HCT116 (cell line): ENCODE data around the gene PON1. TPM values are rescaled to one million over a fixed set of nuclear protein-coding genes. Genes with fewer than 3 reads are reported as not detected.

ENCODE experiments used
- ATAC-seq: fragments of 200-7000 bp; cut with Tn5 transposase; 2 replicates; pipeline ENCODE4 v1.9.1; 2020; ENCODE audit warnings: mild to moderate bottlenecking, moderate library complexity
- BruUV-seq: library from RNA; stranded (reverse); fragments of 400-500 nt; replicated peaks from 2 replicates; lab custom pipeline; 2021; lab: Mats Ljungman, UMichigan
- CTCF ChIA-PET: fragments of 300-600 bp; sonication (Branson Sonifier 250); formaldehyde crosslinking; loops from one replicate; lab custom pipeline; 2021; ENCODE audit warnings: antibody characterized with exemption; lab: Charles Lee
- POLR2A ChIA-PET: fragments of 300-600, 350-600 bp; sonication (Branson Sonifier 250); formaldehyde crosslinking; loops from one replicate; lab custom pipeline; 2021; ENCODE audit warnings: antibody characterized with exemption; lab: Charles Lee
- RAD21 ChIA-PET, 2 experiments: fragments of 300-600 bp; sonication (Branson Sonifier 250); formaldehyde crosslinking; loops; one replicate each; lab custom pipeline; 2023; ENCODE audit warnings: low total read pairs in 2 of 2; ENCODE audit not compliant: uncharacterized antibody in 2 of 2, unreplicated experiment in 2 of 2, low non-redundant PET in 1 of 2; lab: Charles Lee
- DNase-seq: peaks from one replicate; pipeline ENCODE4 v3.0.0-alpha.2; 2010; ENCODE audit warnings: low read depth, low spot score
- H2AFZ ChIP-seq: fragments of 200-600 bp; shearing (Covaris generic), sonication (generic); 2 replicates; pipeline ENCODE4 v1.6.1; 2017; ENCODE audit warnings: low read depth, mixed run types, mixed read lengths, antibody characterized with exemption, low read length; ENCODE audit not compliant: poor library complexity, severe bottlenecking
- H3K27ac ChIP-seq: 2 replicates; pipeline ENCODE4 v1.5.1; 2012; ENCODE audit warnings: low read depth, low read length
- H3K27me3 ChIP-seq: fragments of 200-600 bp; sonication (generic); 2 replicates; pipeline ENCODE4 v1.6.1; 2016; ENCODE audit warnings: mixed run types, low read length, mixed read lengths; ENCODE audit not compliant: insufficient read depth
- H3K36me3 ChIP-seq, 2 experiments: fragments of 200-500 bp in 1 of 2; fragments of 200-600 bp in 1 of 2; sonication (Bioruptor generic) in 1 of 2; sonication (generic) in 1 of 2; 2 replicates each; pipeline versions ENCODE4 v1.5.1 to v1.6.1; 2014 to 2016; ENCODE audit warnings: low read length in 2 of 2, inconsistent platforms in 1 of 2, mixed read lengths in 1 of 2, mixed run types in 1 of 2; ENCODE audit not compliant: insufficient read depth in 2 of 2, control insufficient read depth in 1 of 2
- H3K4me1 ChIP-seq, 2 experiments: fragments of 200-600 bp in 1 of 2; sonication (generic) in 1 of 2; 2 replicates each; pipeline versions ENCODE4 v1.5.1 to v1.6.1; 2012 to 2017; ENCODE audit warnings: low read length in 2 of 2, inconsistent platforms in 1 of 2, mild to moderate bottlenecking in 1 of 2, mixed read lengths in 1 of 2, mixed run types in 1 of 2, moderate library complexity in 1 of 2; ENCODE audit not compliant: insufficient read depth in 2 of 2, control insufficient read depth in 1 of 2
- H3K4me2 ChIP-seq: fragments of 200-600 bp; sonication (generic); 2 replicates; pipeline ENCODE4 v1.6.1; 2017; ENCODE audit warnings: mixed run types, low read length, mixed read lengths
- H3K4me3 ChIP-seq, 2 experiments: fragments of 200-600 bp in 1 of 2; sonication (generic) in 1 of 2; replicated peaks in 1 of 2; 2 replicates each; pipeline ENCODE4 v1.5.1; 2011 to 2016; ENCODE audit warnings: low read length in 2 of 2, control low read depth in 1 of 2, low read depth in 1 of 2, mild to moderate bottlenecking in 1 of 2, mixed read lengths in 1 of 2, mixed run types in 1 of 2
- H3K79me2 ChIP-seq: fragments of 200-600 bp; sonication (generic); 2 replicates; pipeline ENCODE4 v1.6.1; 2017; ENCODE audit warnings: mild to moderate bottlenecking, mixed run types, low read length, moderate library complexity, mixed read lengths; ENCODE audit not compliant: insufficient read depth
- H3K9ac ChIP-seq: fragments of 200-600 bp; sonication (generic); 2 replicates; pipeline ENCODE4 v1.6.1; 2016; ENCODE audit warnings: low read length, mixed read lengths
- H3K9me2 ChIP-seq: fragments of 200-600 bp; sonication (generic), shearing (Covaris generic); 2 replicates; pipeline ENCODE4 v1.6.1; 2017; ENCODE audit warnings: mixed run types, mild to moderate bottlenecking, moderate library complexity; ENCODE audit not compliant: insufficient read depth
- H3K9me3 ChIP-seq, 2 experiments: fragments of 200-500 bp in 1 of 2; fragments of 200-600 bp in 1 of 2; sonication (Bioruptor generic) in 1 of 2; sonication (generic) in 1 of 2; 2 replicates each; pipeline ENCODE4 v1.6.1; 2014 to 2017; ENCODE audit warnings: low read length in 2 of 2, mixed read lengths in 2 of 2, inconsistent platforms in 1 of 2, low read depth in 1 of 2, mild to moderate bottlenecking in 1 of 2, mixed run types in 1 of 2, moderate library complexity in 1 of 2; ENCODE audit not compliant: control insufficient read depth in 1 of 2, insufficient read depth in 1 of 2
- H4K20me1 ChIP-seq: fragments of 200-600 bp; sonication (generic), shearing (Covaris generic); 2 replicates; pipeline ENCODE4 v1.6.1; 2017; ENCODE audit warnings: mixed run types, mild to moderate bottlenecking, moderate library complexity; ENCODE audit not compliant: insufficient read depth
- CBX3 ChIP-seq: IDR thresholded peaks from 2 replicates; pipeline ENCODE4 v1.6.1; 2012; ENCODE audit warnings: low read depth
- CEBPB ChIP-seq: IDR thresholded peaks from 2 replicates; pipeline ENCODE4 v1.6.1; 2012; ENCODE audit warnings: low read depth
- EGR1 ChIP-seq: IDR thresholded peaks from 2 replicates; pipeline ENCODE4 v1.6.1; 2012; ENCODE audit warnings: low read depth
- ELF1 ChIP-seq: IDR thresholded peaks from 2 replicates; pipeline ENCODE4 v1.6.1; 2012; ENCODE audit warnings: low read depth, borderline replicate concordance
- EZH2phosphoT487 ChIP-seq: fragments of 200-600 bp; IDR thresholded peaks from 2 replicates; pipeline ENCODE4 v1.6.1; 2018; ENCODE audit warnings: antibody characterized with exemption, borderline replicate concordance
- FOSL1 ChIP-seq: IDR thresholded peaks from 2 replicates; pipeline ENCODE4 v1.6.1; 2012; ENCODE audit warnings: low read depth
- JUND ChIP-seq: IDR thresholded peaks from 2 replicates; pipeline ENCODE4 v1.6.1; 2012
- POLR2A ChIP-seq: IDR thresholded peaks from 2 replicates; pipeline ENCODE4 v1.7.0; 2011; ENCODE audit warnings: borderline replicate concordance; ENCODE audit not compliant: insufficient read depth, insufficient read length; ENCODE audit errors: extremely low read depth
- POLR2AphosphoS5 ChIP-seq: IDR thresholded peaks from 2 replicates; pipeline ENCODE4 v1.6.1; 2011; ENCODE audit warnings: mild to moderate bottlenecking, low read depth, low read length, moderate library complexity
- SIN3A ChIP-seq: IDR thresholded peaks from 2 replicates; pipeline ENCODE4 v1.6.1; 2012; ENCODE audit warnings: low read depth
- SRF ChIP-seq: IDR thresholded peaks from 2 replicates; pipeline ENCODE4 v1.6.1; 2012; ENCODE audit warnings: low read depth
- TCF7L2 ChIP-seq: IDR thresholded peaks from 2 replicates; pipeline ENCODE4 v1.7.0; 2011; ENCODE audit warnings: borderline replicate concordance, inconsistent platforms; ENCODE audit not compliant: insufficient read depth, insufficient read length; ENCODE audit errors: extremely low read depth
- YY1 ChIP-seq: IDR thresholded peaks from 2 replicates; pipeline ENCODE4 v1.6.1; 2011; ENCODE audit warnings: low read length, low read depth, moderate library complexity, mild to moderate bottlenecking; ENCODE audit not compliant: insufficient replicate concordance; ENCODE audit errors: extremely low read depth
- ZNF274 ChIP-seq: fragments of 200-500 bp; sonication (Bioruptor generic); IDR thresholded peaks from 2 replicates; pipeline ENCODE4 v1.6.1; 2014; ENCODE audit warnings: mild to moderate bottlenecking, low read depth, low read length, inconsistent platforms
- intact Hi-C: fragments of 100-400 bp; cut with micrococcal nuclease; formaldehyde crosslinking; loops from 2 replicates; pipeline ENCODE4 v1.10.0; 2022
- total RNA-seq: library from RNA; stranded (reverse); gene quantifications from one replicate; pipeline ENCODE4 v1.2.1, GENCODE V29; 2021; ENCODE audit not compliant: unreplicated experiment
- TF ChIP-seq, protein P1 (sequence below), 3 experiments: fragments of 200-600 bp in 1 of 3; sonication (generic) in 1 of 3; IDR thresholded peaks in 2 of 3; conservative IDR thresholded peaks in 1 of 3; 2 replicates each; pipeline ENCODE4 v1.5.1; 2012 to 2017; ENCODE audit warnings: low read depth in 2 of 3, low read length in 2 of 3, antibody characterized with exemption in 1 of 3, borderline replicate concordance in 1 of 3, control low read depth in 1 of 3, mild to moderate bottlenecking in 1 of 3, mixed read lengths in 1 of 3, mixed run types in 1 of 3, moderate library complexity in 1 of 3; ENCODE audit not compliant: insufficient read depth in 1 of 3
- TF ChIP-seq, protein P2 (sequence below): IDR thresholded peaks from 2 replicates; pipeline ENCODE4 v1.6.1; 2012
- TF ChIP-seq, protein P3 (sequence below): IDR thresholded peaks from 2 replicates; pipeline ENCODE4 v1.6.1; 2012; ENCODE audit warnings: low read depth
- TF ChIP-seq, protein P4 (sequence below): IDR thresholded peaks from 2 replicates; pipeline ENCODE4 v1.6.1; 2012
- TF ChIP-seq, protein P5 (sequence below): IDR thresholded peaks from 2 replicates; pipeline ENCODE4 v1.6.1; 2011; ENCODE audit warnings: mild to moderate bottlenecking, low read length, moderate library complexity; ENCODE audit not compliant: insufficient replicate concordance; ENCODE audit errors: extremely low read depth

The PON1 gene
- total RNA-seq, 1 experiment from 2014 or later = 0.20 TPM

DNA sequence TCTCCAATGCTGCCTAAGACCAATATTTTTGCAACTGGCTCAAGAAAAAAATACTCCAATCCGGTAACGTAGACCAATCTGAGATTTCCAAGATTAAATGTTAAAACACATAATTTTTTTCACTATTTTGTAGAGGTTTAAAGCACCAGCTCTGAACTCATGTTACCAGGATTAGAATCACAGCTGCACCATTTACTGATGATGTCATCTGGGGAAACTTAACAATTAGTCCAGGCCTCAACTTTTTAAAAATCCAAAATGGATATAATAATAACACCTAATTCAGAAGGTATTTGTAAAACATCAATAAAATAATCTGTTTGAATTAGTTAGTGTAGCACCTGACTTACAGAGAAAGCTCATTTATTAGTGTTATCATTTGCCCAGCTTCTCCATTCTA is 14.4 kb downstream of the PON1 start:
- DNase-seq = no peak
- ChIA-PET POLR2A (no interaction called here), CTCF (no interaction called here), RAD21 (no interaction called here)
- H2AFZ ChIP-seq = no peak overlapping the region
- no peaks in the 10 kb centered on the region for H3K9me2 ChIP-seq
- no TSS peak for BruUV-seq
- H3K4me1 ChIP-seq = no peaks in the 10 kb centered on the region
- no peak overlapping the region for H3K4me2 ChIP-seq
- H3K27me3 ChIP-seq = no peaks in the 10 kb centered on the region
- no peak overlapping the region for H3K27ac ChIP-seq
- no peak for ATAC-seq
- TF ChIP-seq, protein P1, sequence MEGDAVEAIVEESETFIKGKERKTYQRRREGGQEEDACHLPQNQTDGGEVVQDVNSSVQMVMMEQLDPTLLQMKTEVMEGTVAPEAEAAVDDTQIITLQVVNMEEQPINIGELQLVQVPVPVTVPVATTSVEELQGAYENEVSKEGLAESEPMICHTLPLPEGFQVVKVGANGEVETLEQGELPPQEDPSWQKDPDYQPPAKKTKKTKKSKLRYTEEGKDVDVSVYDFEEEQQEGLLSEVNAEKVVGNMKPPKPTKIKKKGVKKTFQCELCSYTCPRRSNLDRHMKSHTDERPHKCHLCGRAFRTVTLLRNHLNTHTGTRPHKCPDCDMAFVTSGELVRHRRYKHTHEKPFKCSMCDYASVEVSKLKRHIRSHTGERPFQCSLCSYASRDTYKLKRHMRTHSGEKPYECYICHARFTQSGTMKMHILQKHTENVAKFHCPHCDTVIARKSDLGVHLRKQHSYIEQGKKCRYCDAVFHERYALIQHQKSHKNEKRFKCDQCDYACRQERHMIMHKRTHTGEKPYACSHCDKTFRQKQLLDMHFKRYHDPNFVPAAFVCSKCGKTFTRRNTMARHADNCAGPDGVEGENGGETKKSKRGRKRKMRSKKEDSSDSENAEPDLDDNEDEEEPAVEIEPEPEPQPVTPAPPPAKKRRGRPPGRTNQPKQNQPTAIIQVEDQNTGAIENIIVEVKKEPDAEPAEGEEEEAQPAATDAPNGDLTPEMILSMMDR (IDR thresholded peaks at IDR 0.05 in 2 of 3, conservative IDR thresholded peaks at IDR 0.05 in 1 of 3; ENCODE audit: borderline replicate concordance in 1 of 3, insufficient read depth in 1 of 3, low read depth in 2 of 3, low read length in 2 of 3) = no peak
- TF ChIP-seq JUND (no peak), POLR2A (no peak), EGR1 (no peak), ZNF274 (no peak), CEBPB (no peak), YY1 (no peak), SRF (no peak), ELF1 (no peak), SIN3A (no peak), CBX3 (no peak), FOSL1 (no peak), EZH2phosphoT487 (no peak), TCF7L2 (no peak), POLR2AphosphoS5 (no peak)
- TF ChIP-seq, protein P2, sequence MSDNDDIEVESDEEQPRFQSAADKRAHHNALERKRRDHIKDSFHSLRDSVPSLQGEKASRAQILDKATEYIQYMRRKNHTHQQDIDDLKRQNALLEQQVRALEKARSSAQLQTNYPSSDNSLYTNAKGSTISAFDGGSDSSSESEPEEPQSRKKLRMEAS = no peak
- TF ChIP-seq, protein P3, sequence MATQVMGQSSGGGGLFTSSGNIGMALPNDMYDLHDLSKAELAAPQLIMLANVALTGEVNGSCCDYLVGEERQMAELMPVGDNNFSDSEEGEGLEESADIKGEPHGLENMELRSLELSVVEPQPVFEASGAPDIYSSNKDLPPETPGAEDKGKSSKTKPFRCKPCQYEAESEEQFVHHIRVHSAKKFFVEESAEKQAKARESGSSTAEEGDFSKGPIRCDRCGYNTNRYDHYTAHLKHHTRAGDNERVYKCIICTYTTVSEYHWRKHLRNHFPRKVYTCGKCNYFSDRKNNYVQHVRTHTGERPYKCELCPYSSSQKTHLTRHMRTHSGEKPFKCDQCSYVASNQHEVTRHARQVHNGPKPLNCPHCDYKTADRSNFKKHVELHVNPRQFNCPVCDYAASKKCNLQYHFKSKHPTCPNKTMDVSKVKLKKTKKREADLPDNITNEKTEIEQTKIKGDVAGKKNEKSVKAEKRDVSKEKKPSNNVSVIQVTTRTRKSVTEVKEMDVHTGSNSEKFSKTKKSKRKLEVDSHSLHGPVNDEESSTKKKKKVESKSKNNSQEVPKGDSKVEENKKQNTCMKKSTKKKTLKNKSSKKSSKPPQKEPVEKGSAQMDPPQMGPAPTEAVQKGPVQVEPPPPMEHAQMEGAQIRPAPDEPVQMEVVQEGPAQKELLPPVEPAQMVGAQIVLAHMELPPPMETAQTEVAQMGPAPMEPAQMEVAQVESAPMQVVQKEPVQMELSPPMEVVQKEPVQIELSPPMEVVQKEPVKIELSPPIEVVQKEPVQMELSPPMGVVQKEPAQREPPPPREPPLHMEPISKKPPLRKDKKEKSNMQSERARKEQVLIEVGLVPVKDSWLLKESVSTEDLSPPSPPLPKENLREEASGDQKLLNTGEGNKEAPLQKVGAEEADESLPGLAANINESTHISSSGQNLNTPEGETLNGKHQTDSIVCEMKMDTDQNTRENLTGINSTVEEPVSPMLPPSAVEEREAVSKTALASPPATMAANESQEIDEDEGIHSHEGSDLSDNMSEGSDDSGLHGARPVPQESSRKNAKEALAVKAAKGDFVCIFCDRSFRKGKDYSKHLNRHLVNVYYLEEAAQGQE = no peak
- TF ChIP-seq, protein P4, sequence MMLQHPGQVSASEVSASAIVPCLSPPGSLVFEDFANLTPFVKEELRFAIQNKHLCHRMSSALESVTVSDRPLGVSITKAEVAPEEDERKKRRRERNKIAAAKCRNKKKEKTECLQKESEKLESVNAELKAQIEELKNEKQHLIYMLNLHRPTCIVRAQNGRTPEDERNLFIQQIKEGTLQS = no peak
- TF ChIP-seq, protein P5, sequence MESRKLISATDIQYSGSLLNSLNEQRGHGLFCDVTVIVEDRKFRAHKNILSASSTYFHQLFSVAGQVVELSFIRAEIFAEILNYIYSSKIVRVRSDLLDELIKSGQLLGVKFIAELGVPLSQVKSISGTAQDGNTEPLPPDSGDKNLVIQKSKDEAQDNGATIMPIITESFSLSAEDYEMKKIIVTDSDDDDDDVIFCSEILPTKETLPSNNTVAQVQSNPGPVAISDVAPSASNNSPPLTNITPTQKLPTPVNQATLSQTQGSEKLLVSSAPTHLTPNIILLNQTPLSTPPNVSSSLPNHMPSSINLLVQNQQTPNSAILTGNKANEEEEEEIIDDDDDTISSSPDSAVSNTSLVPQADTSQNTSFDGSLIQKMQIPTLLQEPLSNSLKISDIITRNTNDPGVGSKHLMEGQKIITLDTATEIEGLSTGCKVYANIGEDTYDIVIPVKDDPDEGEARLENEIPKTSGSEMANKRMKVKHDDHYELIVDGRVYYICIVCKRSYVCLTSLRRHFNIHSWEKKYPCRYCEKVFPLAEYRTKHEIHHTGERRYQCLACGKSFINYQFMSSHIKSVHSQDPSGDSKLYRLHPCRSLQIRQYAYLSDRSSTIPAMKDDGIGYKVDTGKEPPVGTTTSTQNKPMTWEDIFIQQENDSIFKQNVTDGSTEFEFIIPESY = no peak
- no peak overlapping the region for H3K4me3 ChIP-seq
- H4K20me1 ChIP-seq = no peaks in the 10 kb centered on the region
- no peak overlapping the region for H3K9ac ChIP-seq
- no peaks in the 10 kb centered on the region for H3K79me2 ChIP-seq
- H3K36me3 ChIP-seq = no peaks in the 10 kb centered on the region
- H3K9me3 ChIP-seq = no peaks in the 10 kb centered on the region
- intact Hi-C loops = no loop called here
